ENCODE measurements around the gene RALGPS1. TPM values are rescaled to one million over a fixed set of nuclear protein-coding genes. Genes with fewer than 3 reads are reported as not detected.

RALGPS1 gene
- total RNA-seq, 1 donor from 2014 or later: 15.2 TPM

DNA sequence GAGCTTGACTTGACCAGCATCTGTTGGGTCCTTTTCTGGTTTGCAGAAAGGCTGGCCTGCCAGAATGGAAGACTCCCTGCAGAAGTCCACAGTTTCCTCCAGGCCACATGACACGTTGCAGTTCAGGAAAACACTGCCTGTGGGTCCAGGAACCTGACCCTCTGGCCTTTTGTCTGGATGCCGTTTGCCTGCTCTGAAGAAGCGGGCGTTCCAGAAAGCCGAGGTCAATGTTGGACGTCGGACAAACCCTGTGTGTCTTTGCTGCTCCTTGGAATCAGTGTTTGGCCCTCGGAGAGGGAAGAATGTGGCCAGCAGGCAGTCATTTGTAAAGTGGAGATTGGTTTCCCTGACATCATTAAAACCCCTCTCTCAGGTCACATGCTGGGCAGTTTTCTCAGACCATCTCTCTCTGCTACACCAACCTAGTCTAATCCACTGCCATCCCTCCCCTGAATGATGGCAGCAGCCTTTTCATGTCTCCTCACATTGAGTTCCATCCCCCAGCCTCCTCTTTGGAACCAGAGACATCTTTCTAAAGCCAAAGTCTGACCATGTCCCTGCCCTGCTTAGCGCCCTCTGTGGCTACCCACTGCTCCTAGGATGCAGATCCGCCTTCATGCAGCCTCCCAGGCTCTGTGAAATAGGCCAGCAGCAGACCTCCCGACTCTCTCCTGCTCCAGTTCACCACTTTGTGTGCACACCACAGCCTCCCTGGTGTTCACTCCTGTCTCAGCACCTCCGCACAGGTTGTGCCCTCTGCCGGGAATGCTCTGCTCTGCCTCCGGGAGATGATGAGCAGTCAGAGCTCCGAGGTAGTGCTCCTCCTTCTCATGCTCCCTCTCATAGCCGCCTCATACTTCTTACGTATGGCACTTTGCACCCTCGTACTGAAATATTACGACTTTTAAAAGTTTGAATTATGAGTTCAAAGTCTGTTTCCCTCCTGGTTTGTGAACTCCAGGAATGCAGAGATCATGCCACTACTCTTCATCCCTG is 75.6 kb downstream of the RALGPS1 start:
- Histone ChIP-seq H3K9me3 (no peaks in the 10 kb centered on the region), H3K27me3 (no peaks in the 10 kb centered on the region), H3K27ac (peak overlapping the region; percentile 77), H3K36me3 (no peaks in the 10 kb centered on the region), H3K4me1 (peaks cover 26% of the 10 kb centered on the region), H3K4me3 (no peak overlapping the region)
- DNase-seq (ENCODE audit: extremely low spot score in 2 of 2): peak in 1 of 2 donors; percentile 96
- intact Hi-C loops (cut with DNase I): no loop called here
- TF ChIP-seq CTCF (IDR thresholded peaks at IDR 0.05) (no peak), POLR2AphosphoS5 (IDR thresholded peaks at IDR 0.05; ENCODE audit: insufficient read depth in 1 of 2, low read depth in 1 of 2) (peak; percentile 52 to 72), POLR2A (IDR thresholded peaks at IDR 0.05) (no peak)

DNA sequence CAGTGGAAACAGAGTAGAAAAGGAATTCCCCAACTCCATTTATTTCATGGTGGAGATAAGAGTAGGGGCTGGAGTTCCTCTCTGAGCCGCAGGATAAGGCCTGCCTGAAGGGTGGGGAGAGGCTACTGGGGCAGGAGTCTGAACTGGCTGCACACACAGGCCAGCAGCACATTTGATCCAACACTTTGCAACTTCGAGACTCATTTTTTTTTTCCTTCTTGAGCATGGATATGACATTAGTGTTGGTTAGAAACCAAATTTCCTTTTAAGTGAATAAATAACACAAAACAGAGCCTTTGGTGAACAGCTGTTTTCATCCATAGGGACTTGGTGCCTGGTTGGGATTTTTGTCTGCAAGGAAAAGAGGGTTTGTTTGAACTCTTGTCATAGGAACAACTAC is 76.6 kb downstream of the RALGPS1 start:
- intact Hi-C loops (cut with DNase I): no loop called here
- H3K36me3 ChIP-seq: no peaks in the 10 kb centered on the region
- DNase-seq (ENCODE audit: extremely low spot score in 2 of 2): no peak
- peaks cover 22% of the 10 kb centered on the region for H3K4me1 ChIP-seq
- no peak for TF ChIP-seq POLR2A (IDR thresholded peaks at IDR 0.05)
- no peak for TF ChIP-seq CTCF (IDR thresholded peaks at IDR 0.05)
- no peak for TF ChIP-seq POLR2AphosphoS5 (IDR thresholded peaks at IDR 0.05; ENCODE audit: insufficient read depth in 1 of 2, low read depth in 1 of 2)
- peak overlapping the region; percentile 77 for H3K27ac ChIP-seq
- no peaks in the 10 kb centered on the region for H3K27me3 ChIP-seq
- no peak overlapping the region for H3K4me3 ChIP-seq
- no peaks in the 10 kb centered on the region for H3K9me3 ChIP-seq

- intact Hi-C loops (cut with DNase I): no loop called here
- no peaks in the 10 kb centered on the region for H3K9me3 ChIP-seq
- TF ChIP-seq POLR2A (IDR thresholded peaks at IDR 0.05) (no peak), POLR2AphosphoS5 (IDR thresholded peaks at IDR 0.05; ENCODE audit: insufficient read depth in 1 of 2, low read depth in 1 of 2) (no peak), CTCF (IDR thresholded peaks at IDR 0.05) (no peak)
- peaks cover 13% of the 10 kb centered on the region for H3K4me1 ChIP-seq
- no peaks in the 10 kb centered on the region for H3K27me3 ChIP-seq
- no peak overlapping the region for H3K27ac ChIP-seq
- DNase-seq (ENCODE audit: extremely low spot score in 2 of 2): no peak
- no peaks in the 10 kb centered on the region for H3K36me3 ChIP-seq
- no peak overlapping the region for H3K4me3 ChIP-seq
Observed at GRCh38 chr9:126992427-126992826, 77.8 kb downstream of the RALGPS1 start.

- intact Hi-C loops (cut with DNase I): no loop called here
- Histone ChIP-seq H3K27ac (no peak overlapping the region), H3K4me3 (no peak overlapping the region), H3K4me1 (no peaks in the 10 kb centered on the region), H3K27me3 (no peaks in the 10 kb centered on the region), H3K36me3 (no peaks in the 10 kb centered on the region), H3K9me3 (no peaks in the 10 kb centered on the region)
- no peak for DNase-seq (ENCODE audit: extremely low spot score in 2 of 2)
- TF ChIP-seq POLR2AphosphoS5 (IDR thresholded peaks at IDR 0.05; ENCODE audit: insufficient read depth in 1 of 2, low read depth in 1 of 2) (no peak), POLR2A (IDR thresholded peaks at IDR 0.05) (no peak), CTCF (IDR thresholded peaks at IDR 0.05) (no peak)
Observed at GRCh38 chr9:126999315-127000068, 84.9 kb downstream of the RALGPS1 start.

Measured in vagina (tissue), 2 donors.